D721Med (cell line): Measurements from ENCODE around the gene RYR2.
"Not testable (repeated sequence)": the region's sequence is repeated elsewhere in the genome, so short reads cannot be mapped to it uniquely, and the experiment has no call there.

Source experiments
- DNase-seq: peaks from one replicate; pipeline ENCODE4 v3.0.0; 2011; ENCODE audit warnings: low spot score; ENCODE audit not compliant: insufficient read length
- FAIRE-seq: peaks from 2 replicates; lab custom pipeline; 2011; peaks lifted over from hg19 to GRCh38; lab: Jason Lieb, UNC
- TF ChIP-seq, protein P1 (sequence below): IDR thresholded peaks from 2 replicates; pipeline ENCODE4 v1.5.1; 2012; ENCODE audit warnings: mild to moderate bottlenecking, control low read depth; ENCODE audit not compliant: insufficient read depth; ENCODE audit errors: missing control alignments

The RYR2 gene

DNA sequence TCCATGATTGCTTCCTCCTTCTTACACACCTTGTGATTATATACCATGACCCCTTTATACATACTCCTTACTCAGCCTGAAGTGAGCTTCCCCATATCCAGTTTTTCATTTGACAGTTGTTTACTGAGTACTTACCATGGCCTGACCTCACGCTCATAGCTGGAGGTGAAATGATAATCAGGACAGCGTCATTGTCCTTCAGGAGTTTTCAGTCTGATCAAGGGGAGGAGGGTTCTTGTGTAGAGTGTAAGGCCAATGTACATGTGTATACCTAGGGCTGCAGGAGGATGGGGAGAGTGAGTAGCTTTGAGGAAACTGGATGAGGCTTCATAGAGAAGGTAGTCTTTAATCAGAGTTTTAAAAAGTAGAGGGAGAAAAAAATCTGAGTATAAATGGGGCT lies 325.8 kb downstream of the RYR2 start:
- TF ChIP-seq, protein P1, sequence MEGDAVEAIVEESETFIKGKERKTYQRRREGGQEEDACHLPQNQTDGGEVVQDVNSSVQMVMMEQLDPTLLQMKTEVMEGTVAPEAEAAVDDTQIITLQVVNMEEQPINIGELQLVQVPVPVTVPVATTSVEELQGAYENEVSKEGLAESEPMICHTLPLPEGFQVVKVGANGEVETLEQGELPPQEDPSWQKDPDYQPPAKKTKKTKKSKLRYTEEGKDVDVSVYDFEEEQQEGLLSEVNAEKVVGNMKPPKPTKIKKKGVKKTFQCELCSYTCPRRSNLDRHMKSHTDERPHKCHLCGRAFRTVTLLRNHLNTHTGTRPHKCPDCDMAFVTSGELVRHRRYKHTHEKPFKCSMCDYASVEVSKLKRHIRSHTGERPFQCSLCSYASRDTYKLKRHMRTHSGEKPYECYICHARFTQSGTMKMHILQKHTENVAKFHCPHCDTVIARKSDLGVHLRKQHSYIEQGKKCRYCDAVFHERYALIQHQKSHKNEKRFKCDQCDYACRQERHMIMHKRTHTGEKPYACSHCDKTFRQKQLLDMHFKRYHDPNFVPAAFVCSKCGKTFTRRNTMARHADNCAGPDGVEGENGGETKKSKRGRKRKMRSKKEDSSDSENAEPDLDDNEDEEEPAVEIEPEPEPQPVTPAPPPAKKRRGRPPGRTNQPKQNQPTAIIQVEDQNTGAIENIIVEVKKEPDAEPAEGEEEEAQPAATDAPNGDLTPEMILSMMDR: no peak
- no peak for DNase-seq
- FAIRE-seq: no peak

DNA sequence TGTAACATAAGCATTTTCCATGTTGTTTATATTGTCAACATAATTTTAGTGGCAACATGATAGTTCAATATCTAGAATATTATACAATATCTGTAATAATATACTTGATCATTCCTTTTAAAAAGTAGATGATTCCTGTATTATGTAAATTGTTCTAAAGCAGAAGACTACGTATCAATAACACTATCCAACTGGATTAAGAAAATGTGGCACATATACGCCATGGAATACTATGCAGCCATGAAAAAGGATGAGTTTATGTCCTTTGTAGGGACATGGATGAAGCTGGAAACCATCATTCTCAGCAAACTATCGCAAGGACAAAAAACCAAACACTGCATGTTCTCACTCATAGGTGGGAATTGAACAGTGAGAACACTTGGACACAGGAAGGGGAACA lies 329.5 kb downstream of the RYR2 start:
- not testable (repeated sequence) for FAIRE-seq

DNA sequence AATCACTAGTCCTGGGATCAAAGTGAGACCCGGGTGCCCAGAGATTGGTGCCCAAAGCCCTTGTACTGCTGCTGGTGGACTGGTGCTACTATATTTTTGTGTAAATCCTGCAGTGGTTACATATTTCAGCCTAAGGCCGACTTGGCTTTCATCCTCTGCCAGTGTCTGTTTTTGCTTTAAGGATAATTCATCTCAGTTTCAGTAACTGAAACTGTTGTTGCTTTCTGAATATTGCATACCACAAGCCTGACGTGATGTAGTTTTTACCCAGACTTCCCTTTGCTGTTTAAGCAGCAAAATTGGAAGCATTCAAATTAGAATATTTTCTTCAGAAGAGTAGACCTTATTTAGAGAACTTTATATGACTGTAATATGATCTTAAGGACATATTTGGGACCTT lies 341.8 kb downstream of the RYR2 start:
- TF ChIP-seq, protein P1: no peak
- DNase-seq: no peak
- no peak for FAIRE-seq

More for the DNA sequence above, 329.5 kb downstream of the RYR2 start:
- not testable (repeated sequence) for DNase-seq

DNA sequence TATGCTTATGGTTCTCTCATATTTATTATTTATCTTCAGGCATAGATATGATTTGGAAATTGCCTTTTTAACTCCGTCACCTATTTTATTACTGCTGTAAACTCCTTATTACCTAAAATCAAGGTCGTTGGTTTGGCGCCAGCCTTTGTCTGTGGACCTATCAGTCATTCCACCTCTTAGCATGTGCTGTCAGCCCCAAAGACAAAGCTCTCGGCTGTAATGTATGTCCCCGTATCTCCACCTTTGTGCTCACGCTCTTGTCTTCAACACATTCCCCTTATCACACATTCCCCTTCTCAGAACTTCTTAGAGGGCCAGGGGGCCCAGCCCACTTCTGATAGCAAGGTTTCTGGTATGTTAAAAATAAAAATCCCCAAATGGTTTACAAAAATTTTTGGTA lies 342.2 kb downstream of the RYR2 start:
- DNase-seq: no peak
- FAIRE-seq: no peak
- TF ChIP-seq, protein P1: no peak

DNA sequence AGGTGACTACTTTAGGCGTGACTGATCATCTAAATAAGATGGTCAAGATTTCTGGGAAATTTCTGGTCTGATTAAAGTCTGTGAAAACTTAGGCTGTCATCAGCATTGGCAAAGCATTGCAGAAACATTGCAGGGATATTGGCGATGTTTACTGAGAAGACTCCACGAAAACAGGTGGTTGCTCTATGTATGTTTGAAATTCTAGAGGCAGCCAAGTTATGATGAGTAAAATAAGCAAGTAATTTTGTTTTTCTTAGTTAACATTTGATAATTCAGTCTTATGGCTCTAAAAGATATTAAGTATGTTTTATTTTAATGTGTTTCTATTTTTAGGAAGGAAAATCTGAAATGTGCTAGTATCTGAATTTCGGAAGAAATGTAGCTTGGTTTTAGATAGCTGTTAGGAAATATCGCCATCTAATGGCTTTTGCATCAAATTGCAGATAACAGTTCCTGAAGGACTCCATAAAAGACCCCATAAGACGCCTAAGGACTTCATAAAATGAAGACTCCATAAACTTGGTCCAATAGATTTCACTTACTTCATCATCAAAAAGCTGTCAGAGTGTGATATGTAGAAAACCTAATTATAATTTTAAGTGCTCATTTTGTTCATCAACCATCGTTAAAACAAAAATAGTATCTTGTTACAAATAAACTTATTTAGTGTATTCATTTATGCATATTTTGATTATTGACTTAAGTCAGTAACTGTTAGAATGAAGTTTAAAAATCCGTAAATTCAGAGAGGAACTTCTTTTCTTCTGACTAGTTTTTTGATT lies 344.6 kb downstream of the RYR2 start:
- DNase-seq (peak; percentile 15), FAIRE-seq (peak; percentile 93)
- TF ChIP-seq, protein P1: peak; percentile 99

DNA sequence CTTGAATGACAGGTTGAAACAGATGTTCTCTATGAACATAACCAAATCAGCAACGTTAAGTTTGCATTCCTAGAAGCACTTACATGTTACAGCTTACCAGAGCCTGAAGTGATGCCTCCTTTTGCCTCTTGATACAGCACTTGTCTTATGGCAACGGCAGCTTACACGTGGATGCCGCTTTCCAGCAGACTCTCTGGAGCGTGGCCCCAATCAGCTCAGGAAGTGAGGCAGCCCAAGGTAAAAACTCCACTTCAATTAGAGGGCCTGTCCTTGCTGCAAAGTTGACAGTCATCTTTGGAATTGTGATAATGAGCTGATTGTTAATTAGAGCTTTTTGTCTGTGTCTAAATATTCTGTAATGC lies 345.1 kb downstream of the RYR2 start:
- TF ChIP-seq, protein P1: no peak
- FAIRE-seq (peak; percentile 21), DNase-seq (no peak)

DNA sequence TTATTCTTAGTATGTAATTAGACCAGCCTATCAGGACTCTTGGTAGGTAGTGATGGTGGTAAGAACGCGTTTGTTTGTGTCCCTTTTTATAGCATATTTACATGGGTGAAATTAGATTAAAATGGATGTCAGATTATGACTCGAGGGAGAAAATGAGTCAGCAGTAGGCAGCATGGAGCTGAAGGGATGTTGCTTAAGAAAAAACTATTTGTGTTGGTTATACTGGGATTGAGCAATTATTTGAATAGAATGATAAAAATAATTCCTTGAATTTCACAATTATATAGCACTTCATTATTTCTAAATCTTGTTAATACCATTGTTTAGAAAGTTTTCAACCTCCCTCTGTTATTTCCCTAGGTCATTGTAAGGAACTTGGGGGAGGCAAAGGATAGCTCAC lies 348.8 kb downstream of the RYR2 start:
- DNase-seq (no peak), FAIRE-seq (peak; percentile 46)
- TF ChIP-seq, protein P1: no peak
